ENCODE results near the gene MMD2. TPM values are rescaled to one million over a fixed set of nuclear protein-coding genes. Genes with fewer than 3 reads are reported as not detected.

The MMD2 gene
- total RNA-seq, 1 donor, result not detected

DNA sequence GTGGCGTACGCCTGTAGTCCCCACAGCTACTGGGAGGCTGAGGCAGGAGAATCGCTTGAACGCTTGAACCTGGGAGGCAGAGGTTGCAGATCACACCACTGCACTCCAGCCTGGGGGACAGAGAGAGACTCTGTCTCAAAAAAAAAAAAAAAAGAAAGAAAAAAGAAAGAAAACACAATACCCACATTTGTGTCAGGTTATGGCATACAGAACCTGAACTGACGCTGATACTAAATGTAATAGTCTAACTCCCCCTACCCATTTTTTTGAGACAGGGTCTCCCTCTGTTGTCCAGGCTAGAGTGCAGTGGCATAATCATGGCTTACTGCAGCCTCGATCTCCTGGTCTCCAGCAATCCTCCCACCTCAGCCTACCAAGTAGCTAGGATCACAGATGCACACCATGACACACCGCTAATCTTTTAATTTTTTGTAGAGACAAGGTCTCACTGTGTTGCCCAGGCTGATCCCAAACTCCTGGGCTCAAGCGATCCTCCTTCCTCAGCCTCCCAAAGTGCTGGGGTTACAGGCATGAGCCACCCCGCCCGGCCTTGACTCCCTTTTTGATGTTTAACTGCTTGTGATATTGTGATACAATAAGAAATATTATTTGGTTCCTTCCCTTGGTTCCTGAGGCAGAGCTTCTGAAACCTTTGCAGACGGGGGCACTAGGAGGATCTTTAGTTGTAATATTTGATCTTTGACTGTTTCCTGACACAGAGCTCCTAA is 6.5 kb upstream of the MMD2 start:
- no peak for DNase-seq (ENCODE audit: low read depth)
- TF ChIP-seq, protein P1, sequence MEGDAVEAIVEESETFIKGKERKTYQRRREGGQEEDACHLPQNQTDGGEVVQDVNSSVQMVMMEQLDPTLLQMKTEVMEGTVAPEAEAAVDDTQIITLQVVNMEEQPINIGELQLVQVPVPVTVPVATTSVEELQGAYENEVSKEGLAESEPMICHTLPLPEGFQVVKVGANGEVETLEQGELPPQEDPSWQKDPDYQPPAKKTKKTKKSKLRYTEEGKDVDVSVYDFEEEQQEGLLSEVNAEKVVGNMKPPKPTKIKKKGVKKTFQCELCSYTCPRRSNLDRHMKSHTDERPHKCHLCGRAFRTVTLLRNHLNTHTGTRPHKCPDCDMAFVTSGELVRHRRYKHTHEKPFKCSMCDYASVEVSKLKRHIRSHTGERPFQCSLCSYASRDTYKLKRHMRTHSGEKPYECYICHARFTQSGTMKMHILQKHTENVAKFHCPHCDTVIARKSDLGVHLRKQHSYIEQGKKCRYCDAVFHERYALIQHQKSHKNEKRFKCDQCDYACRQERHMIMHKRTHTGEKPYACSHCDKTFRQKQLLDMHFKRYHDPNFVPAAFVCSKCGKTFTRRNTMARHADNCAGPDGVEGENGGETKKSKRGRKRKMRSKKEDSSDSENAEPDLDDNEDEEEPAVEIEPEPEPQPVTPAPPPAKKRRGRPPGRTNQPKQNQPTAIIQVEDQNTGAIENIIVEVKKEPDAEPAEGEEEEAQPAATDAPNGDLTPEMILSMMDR (IDR thresholded peaks at IDR 0.05; ENCODE audit: insufficient read depth, low read depth, low read length), result no peak
- H3K4me3 ChIP-seq (ENCODE audit: low read depth, low read length), result no peak overlapping the region

DNA sequence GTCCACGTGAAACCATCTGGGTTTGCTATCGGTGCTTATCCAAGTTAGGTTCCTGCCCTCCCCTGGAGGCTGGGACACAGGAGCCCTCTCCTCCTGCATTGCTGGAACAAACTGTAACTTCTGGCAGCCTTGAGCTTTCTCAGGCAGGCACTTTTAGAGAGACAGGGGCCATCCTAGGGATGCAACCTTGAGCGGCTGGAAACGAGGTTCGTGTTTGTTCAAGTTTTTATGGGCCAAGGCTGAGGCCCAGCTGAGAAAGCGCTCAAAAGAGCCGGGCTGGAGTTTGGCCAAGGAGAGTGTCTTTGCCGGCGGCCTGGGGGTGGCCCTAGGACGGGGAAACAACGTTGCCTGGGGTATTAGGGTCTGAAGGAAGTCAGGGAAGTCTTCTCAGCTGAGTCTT is 5.5 kb upstream of the MMD2 start:
- TF ChIP-seq, protein P1 (IDR thresholded peaks at IDR 0.05; ENCODE audit: insufficient read depth, low read depth, low read length), result no peak

DNA sequence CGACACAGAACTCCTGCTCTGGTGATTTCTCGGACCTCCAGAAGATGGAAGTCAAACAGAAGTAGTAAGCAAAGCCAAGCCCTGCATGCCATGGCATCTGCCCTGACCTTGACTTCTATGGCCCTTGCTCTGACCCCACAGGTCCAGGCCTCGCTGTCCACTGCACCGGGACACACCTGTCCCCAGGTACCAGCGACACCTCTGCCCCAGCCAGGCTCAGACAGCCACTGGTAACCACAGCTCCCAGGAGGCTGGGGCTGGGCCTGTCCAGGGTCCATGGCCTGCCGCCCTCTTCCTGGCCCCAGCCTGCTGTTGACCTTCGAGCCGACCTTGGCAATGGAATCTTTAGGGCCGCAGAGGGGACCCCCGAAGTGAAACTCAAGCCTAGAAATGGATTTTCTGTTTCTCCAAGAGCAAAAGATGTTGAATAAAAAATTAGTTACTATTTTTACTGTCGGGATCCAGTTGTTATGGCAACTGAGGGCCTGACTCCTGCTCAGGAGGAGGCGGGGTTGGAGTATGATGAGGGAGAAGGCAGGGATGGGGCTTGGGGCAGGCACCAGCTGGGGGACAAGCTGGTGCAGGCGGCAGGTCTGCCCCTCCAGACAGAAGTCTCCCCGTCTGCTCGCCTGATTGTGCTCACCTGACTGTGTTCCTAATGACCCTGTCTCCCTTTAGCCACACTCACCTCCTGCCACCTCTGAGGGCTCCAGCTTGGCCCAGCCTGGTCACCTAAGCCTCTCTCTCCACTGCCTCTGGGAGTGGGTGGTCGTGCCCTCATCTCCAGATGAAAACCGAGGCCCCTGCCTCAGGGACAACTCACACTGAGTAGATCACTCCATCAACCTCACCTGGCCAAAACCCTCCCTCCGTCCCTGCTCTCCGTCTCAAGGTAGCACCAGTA is 4.1 kb upstream of the MMD2 start:
- no peak for DNase-seq (ENCODE audit: low read depth)
- TF ChIP-seq, protein P1 (IDR thresholded peaks at IDR 0.05; ENCODE audit: insufficient read depth, low read depth, low read length), result no peak
- no peak overlapping the region for H3K4me3 ChIP-seq (ENCODE audit: low read depth, low read length)

More for the DNA sequence above, 5.5 kb upstream of the MMD2 start:
- no peak for DNase-seq (ENCODE audit: low read depth)
- no peak overlapping the region for H3K4me3 ChIP-seq (ENCODE audit: low read depth, low read length)

DNA sequence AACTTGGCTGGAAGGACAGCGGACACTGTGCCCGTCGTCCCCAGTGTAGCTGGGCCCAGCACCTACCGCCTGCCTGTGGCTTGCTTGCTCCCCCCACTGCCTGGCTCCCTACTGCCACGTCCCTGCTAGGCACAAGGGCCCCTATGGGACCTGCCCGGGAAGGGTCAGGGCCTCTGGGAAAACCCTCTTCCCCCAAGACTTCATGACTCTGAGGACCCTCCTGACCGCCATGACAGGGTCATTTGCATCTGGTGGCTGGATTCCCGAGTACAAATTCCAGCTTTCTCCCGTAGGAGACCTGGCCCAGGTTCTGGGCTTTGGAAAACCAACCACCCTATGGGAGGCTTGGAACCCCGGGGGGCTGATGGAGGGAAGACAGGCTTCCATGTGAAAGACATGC is 1.4 kb upstream of the MMD2 start:
- no peak for DNase-seq (ENCODE audit: low read depth)
- TF ChIP-seq, protein P1 (IDR thresholded peaks at IDR 0.05; ENCODE audit: insufficient read depth, low read depth, low read length), result no peak
- no peak overlapping the region for H3K4me3 ChIP-seq (ENCODE audit: low read depth, low read length)

DNA sequence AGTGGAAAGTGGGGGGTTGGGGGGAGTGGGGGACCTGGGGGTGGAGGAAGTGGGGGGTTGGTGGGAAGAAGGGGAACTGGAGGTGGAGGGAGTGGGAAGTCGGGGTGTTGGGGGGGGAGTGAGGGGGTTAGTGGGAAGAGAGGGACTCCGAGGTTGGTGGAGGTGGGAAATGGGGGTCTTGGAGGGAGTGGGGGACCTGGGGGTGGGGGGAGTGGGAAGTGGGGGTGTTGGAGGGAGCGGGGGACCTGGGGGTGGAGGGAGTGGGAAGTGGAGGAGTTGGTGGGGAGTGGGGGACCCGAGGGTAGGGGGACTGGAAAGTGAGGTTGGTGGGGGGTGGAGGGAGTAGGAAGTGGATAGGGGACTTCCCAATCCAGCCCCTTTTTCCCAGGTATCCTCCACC is 906 bp upstream of the MMD2 start:
- TF ChIP-seq, protein P1 (IDR thresholded peaks at IDR 0.05; ENCODE audit: insufficient read depth, low read depth, low read length), result no peak
- no peak overlapping the region for H3K4me3 ChIP-seq (ENCODE audit: low read depth, low read length)
- DNase-seq (ENCODE audit: low read depth), result no peak

DNA sequence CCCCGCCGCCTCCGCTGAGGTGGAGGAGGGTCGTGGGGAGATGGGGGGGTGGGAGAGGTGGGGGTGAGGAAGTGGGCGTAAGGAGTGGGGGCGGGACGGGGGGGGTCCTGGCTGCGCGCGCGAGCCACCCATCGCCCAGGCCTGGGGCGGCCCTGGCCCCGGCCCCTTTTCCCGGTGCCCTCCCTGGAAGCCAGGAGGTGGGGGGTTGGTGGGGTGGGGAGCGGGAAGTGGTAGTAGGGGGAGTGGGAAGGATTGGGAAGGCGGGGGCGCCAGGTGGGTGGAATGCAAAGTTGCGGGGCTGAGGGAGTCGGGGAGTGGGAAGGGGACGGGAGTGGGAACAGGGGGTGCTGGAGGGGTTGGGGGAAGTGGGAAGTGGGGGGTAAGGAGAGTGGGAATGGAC is 319 bp upstream of the MMD2 start:
- no peak for DNase-seq (ENCODE audit: low read depth)
- TF ChIP-seq, protein P1 (IDR thresholded peaks at IDR 0.05; ENCODE audit: insufficient read depth, low read depth, low read length), result no peak
- H3K4me3 ChIP-seq (ENCODE audit: low read depth, low read length), result no peak overlapping the region

Measured in fibroblast of villous mesenchyme (primary cell).